GM12873 (cell line): ENCODE measurements around the gene PPARGC1A.

Source experiments
- TF ChIP-seq, protein P1 (sequence below): IDR thresholded peaks from 2 replicates; pipeline ENCODE4 v1.5.1; 2012; ENCODE audit warnings: low read depth, mild to moderate bottlenecking, moderate library complexity, low read length, control low read depth; ENCODE audit not compliant: insufficient read depth; ENCODE audit errors: missing control alignments

Gene PPARGC1A

DNA sequence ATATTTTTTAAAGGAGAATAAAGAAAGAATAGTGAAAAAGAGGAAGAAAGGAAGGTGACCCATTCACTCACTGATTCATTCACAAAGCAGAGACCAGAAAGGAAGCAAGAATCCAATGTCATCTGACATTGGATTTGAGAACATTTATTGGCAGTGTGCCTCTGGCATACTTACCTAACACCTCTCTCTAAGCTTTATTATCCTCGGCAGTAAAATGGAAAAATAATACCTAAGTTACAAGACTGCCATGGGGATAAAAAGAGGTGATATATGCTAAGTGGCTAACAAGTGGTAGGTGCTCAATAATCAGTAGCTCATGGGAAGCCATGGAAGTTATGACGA is 41.6 kb upstream of the PPARGC1A start:
- TF ChIP-seq, protein P1, sequence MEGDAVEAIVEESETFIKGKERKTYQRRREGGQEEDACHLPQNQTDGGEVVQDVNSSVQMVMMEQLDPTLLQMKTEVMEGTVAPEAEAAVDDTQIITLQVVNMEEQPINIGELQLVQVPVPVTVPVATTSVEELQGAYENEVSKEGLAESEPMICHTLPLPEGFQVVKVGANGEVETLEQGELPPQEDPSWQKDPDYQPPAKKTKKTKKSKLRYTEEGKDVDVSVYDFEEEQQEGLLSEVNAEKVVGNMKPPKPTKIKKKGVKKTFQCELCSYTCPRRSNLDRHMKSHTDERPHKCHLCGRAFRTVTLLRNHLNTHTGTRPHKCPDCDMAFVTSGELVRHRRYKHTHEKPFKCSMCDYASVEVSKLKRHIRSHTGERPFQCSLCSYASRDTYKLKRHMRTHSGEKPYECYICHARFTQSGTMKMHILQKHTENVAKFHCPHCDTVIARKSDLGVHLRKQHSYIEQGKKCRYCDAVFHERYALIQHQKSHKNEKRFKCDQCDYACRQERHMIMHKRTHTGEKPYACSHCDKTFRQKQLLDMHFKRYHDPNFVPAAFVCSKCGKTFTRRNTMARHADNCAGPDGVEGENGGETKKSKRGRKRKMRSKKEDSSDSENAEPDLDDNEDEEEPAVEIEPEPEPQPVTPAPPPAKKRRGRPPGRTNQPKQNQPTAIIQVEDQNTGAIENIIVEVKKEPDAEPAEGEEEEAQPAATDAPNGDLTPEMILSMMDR = no peak

DNA sequence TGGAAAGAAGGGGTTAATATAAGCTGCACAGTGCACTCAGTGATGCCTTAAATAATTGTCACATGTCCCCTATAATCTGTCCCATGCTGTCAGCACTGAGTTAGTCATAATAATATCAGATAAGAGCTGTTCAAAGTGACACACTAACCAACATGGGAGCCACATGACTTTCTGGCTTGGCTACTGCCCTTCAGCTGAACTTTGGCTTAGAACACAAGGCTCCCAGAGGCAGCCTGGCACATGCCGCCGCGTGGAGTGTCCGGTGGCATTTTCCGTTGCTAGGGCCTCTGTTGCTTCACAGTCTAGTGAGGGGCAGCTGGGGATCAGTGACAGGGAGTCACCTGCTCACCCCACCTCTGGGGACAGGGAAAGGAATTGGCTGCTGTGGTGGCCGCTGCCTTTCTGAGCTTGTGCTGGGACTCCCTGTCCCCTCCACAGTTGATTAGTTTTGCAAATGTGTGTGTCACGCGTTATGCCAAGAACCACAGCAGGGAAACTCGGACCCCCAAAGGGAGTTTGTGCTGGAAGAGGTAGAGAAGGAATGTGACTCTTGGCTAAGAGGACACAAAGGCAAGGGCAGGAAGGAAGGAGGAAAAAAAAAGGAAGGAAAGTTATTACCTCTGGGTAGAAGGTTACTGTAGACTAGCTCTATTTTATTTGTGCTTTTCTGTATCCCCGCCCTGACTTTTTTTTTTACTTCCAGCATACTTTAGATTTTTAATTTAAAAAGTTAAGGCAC is 41.1 kb upstream of the PPARGC1A start:
- TF ChIP-seq, protein P1 = no peak

DNA sequence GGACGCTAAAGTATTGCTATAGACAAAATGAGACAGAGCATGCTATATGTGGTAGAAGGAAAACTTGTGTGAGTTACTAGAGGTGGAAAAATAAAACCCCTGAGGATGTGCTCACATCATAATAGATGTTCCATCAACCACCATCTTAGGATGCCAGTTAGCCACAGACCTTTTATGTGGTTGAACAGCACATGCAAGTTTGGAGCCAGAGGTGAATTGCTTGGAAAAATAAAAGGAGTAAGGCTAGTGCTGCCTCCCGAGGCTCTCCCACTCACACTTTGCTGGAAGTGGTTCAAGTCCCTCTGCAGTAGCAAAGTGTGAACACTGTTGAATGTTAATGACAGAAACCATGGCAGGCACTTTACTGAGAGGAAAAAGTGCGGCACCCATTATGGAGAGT is 39.4 kb upstream of the PPARGC1A start:
- TF ChIP-seq, protein P1 = no peak

DNA sequence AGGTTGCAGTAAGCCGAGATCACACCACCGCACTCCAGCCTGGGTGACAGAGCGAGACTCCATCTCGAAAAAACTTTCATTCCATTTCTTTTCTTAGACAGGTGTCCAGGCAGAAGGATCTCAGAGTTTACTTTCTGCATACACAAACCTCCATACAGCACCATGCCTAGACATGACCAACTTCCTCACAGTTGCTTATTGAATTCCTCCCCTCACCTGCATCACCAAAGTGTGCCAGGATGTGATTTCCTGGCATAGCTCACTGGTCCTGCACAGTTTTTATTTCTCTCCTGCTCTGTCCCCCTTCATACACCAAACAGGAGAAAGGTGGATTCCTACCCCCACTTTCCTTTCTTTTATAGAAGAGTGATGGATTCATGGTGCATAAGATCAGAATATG is 34.7 kb upstream of the PPARGC1A start:
- TF ChIP-seq, protein P1 = no peak

DNA sequence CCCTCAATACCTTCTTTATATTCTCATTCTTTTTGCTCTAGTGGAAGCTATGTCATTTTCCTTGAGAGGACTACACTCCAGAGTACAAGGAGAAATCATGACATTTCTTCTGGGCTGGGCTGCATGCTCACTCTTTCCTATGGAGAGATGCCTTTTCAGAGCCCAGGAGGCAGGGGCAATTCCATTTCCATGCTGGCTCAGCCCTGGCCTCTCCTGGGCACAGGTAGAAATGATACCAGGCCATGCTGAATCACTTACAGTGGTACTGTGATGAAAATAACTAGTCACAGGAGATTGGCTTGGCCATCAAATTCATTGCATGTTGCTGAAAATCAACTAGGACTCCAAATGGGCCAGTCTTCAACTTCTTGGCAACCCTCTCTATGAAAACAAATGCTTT is 34.0 kb upstream of the PPARGC1A start:
- TF ChIP-seq, protein P1 = no peak

DNA sequence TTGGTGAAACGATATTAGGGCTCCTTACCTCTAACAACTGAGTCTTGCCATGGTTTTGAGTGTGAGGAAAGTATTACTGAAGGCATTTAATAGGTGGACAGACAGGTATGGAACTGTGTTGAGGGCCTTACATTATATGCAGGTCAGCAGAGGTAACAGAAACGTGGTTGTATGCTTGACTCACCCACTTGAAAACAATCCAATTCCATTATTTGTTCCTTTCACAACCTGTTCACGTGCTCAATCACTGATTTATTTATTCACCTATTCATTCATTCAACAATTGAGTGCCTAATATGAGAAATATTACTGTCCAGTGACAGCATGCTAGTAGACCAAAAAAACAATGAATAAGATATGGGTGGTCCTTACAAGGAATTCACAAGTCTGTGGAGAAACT is 33.3 kb upstream of the PPARGC1A start:
- TF ChIP-seq, protein P1 = no peak

DNA sequence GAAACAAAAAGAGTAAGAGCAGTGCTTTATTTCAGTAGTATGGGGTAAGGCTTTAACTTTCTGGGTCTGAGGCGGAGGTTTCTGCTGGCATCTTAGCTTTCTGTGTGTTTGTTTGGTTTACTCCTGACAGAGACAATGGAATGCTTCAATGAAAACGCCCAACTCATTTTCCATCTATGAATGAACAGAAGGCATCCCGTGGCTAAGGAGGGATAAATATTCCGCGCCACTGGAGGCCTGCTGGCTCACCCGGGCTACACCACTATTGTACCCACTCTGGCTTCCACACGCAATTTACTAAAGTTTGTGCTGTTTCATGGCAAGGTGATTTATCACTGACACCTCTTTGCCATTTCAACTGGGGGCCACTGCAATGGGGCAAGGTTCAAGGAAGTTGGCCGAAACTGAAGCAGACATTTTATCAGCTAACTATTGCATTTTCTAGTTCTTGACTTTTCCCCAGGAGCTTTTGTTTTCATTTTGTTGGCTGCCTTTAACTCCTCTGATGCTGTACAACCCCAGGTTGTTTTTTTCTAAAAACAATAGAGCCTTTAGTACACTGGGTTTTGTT is 32.8 kb upstream of the PPARGC1A start:
- TF ChIP-seq, protein P1 = no peak

DNA sequence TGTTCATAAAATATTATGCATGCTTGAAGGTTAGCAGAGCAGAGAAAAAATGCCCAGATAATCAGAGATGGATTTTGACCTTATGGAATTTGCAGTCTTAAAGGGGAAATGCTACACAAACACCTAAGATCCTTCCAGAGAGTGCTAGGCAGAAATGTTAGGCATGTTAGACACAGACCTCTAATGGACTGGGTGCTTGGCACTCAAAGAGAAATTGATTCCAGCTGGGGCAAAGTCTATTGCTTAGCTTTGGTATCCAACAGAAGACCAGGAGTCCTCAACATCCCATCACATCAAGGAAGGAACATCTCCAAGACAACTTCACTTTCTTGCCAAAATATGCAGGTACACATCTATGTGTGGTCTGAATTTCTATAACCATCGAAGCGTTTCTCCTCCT is 32.2 kb upstream of the PPARGC1A start:
- TF ChIP-seq, protein P1 = no peak
